GM18858 (cell line): ENCODE measurements around the gene BBS2.

Experiments
- ATAC-seq: cut with Tn5 transposase; IDR thresholded peaks from one replicate; pipeline ENCODE4 v1.9.1; 2021; ENCODE audit not compliant: unreplicated experiment

Gene BBS2, protein sequence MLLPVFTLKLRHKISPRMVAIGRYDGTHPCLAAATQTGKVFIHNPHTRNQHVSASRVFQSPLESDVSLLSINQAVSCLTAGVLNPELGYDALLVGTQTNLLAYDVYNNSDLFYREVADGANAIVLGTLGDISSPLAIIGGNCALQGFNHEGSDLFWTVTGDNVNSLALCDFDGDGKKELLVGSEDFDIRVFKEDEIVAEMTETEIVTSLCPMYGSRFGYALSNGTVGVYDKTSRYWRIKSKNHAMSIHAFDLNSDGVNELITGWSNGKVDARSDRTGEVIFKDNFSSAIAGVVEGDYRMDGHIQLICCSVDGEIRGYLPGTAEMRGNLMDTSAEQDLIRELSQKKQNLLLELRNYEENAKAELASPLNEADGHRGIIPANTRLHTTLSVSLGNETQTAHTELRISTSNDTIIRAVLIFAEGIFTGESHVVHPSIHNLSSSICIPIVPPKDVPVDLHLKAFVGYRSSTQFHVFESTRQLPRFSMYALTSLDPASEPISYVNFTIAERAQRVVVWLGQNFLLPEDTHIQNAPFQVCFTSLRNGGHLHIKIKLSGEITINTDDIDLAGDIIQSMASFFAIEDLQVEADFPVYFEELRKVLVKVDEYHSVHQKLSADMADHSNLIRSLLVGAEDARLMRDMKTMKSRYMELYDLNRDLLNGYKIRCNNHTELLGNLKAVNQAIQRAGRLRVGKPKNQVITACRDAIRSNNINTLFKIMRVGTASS

GRCh38 chr16:56519459-56520250 lies at the start of gene BBS2:
Gene BBS2 (minus strand): TSS chr16:56520024. CDS start chr16:56519862, 162 bp downstream.
- peak; percentile 49 for ATAC-seq

DNA sequence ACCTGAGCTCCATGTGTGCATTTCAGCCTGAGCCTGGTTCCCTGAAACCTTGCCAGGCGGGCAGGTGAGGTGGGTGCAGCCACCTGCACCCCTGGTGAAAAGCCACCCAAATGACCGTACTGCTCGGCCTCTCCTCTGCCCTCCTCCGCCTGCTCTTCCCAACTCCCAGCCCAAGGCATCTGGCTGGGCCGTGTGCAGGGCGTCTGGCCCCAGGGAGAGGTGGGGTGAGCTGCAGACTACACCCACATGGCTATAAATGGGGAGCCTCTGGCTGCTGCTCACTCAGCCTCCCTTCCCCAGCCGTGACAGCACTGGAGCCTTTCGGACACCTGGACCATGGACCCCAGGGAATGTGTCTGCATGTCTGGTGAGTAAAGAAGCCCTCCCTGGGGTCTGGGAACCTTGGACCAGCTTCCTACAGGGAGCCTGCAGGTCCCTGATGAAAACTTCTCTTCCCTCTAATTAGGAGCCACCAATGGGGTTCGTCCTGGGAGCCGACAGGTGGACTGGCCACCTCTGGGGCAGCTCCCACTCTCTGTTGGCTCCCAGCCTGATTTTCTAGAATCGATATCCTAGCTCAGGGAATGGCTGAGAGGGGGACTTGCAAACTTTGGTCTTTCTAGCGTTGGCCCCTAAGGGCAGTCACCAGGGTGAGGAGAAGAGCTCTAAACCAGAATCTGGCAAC lies 45.1 kb upstream of the BBS2 start, which contains the start of gene MT4:
MT4 (plus strand) TSS at position 281 of the 685 bp plus-strand sequence; CDS start at position 337, 56 bp downstream.
- ATAC-seq, result no peak

- ATAC-seq, result no peak
Observed at GRCh38 chr16:56561126-56561525, 41.3 kb upstream of the BBS2 start.

DNA sequence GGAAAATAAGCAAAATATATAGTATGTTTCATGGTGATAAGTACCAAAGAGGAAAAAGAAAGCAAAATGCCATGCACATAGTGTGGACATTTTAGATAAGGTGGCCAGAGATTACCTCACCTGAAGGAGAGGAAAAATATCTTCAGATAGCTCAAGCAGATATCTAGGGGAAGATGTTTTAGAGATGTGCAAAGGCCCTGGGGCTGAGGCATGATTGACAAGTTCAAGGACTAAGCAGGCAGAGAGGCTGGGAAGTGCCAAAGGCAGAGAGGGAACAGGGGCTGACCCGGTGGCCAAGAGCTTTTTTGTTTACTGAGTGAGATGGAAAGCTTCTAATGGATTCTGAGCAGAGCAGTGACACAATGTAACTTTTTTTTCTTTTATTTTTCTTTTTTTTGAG lies 40.6 kb upstream of the BBS2 start:
- ATAC-seq, result no peak

DNA sequence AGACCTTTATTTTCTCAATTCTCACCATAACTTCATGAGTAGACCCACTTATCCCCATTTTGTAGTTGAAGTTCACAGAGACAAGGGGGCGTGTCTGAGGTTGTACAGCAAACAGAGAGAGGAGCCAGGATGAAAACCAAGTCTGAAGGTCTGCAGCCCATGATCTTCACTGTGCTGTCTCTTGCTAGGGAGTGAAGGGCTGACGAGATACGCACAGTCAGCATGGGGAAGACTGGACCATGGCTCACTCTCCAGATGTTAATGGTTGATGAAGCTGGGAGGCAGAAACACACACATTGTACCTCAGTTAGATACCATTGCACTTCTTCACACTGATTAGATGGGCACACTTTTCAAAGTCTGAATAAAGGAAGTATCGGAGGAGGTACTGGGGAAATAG lies 39.3 kb upstream of the BBS2 start:
- no peak for ATAC-seq

GRCh38 chr16:56558024-56558747 lies 38.4 kb upstream of the BBS2 start:
- no peak for ATAC-seq

- ATAC-seq, result no peak
Observed at GRCh38 chr16:56554441-56554840, 34.6 kb upstream of the BBS2 start.

DNA sequence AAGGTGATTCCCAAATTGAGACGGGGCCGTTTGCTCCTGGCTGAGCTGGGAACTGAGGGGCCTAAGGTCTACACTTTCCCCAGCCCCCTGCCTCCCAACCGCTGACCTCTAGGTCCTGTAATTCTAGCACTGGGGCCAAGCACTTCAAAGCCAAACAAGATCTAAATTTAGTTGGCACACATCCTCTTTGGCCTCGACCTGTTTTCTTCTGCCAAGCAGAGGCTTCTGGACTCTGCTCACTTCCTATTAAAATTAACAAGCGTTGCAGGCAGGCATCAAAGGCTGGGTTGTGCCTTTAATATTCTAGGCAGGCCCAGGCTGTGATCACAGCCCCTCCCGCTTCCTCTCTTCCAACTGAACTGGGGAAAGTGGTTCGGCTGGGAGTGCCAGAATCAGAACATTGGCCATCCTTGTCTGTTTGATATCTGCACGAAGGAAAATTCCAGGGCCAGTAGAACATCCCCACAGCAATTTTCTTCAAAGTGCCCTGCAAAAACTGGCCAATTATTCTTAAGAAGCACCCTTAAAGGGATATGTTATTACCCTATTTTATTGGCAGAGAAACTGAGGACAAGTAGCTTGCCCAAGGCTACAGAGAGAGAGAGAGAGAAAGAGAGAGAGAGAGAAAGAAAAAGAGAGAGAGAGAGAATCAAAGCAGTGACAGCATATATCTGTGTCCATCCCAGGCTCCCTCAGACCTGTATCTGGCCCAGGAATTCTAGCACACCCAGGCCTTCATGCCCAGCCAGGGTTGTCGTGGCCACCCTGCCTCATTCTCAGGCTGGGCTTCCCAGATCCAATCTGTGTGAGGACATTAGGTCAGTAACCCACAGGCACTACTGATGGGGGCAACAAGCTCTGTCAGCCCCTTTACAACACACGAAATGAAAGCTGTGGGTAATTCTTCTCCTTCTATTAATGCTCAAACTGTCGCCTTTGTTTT lies 32.2 kb upstream of the BBS2 start:
- no peak for ATAC-seq

GRCh38 chr16:56549744-56550385 lies 30.0 kb upstream of the BBS2 start:
- no peak for ATAC-seq

DNA sequence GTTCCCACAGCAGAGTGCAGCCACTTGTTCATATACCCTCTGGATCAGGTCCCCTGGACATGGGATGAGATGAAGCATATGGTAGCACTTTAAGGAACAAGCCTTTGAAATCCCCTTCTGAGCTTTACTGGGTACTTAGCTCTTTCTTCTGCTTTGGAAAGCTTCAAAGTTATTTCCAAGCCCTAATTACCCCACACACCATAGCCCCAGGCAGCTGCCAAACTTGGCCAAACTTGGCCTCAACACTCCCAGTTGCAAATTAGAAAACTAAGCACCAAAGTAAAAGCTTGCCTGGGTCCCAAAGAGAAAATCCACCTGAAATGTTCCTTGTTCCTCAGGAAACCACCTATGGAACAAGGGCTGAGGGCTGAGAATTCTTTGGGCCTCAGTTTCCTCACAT lies 29.3 kb upstream of the BBS2 start:
- ATAC-seq, result no peak

GRCh38 chr16:56547949-56548567 lies 28.2 kb upstream of the BBS2 start:
- no peak for ATAC-seq

GRCh38 chr16:56547120-56547948 lies 27.5 kb upstream of the BBS2 start:
- no peak for ATAC-seq

- no peak for ATAC-seq
Observed at GRCh38 chr16:56542039-56542438, 22.2 kb upstream of the BBS2 start.

GRCh38 chr16:56539656-56540055 lies 19.8 kb upstream of the BBS2 start:
- no peak for ATAC-seq

DNA sequence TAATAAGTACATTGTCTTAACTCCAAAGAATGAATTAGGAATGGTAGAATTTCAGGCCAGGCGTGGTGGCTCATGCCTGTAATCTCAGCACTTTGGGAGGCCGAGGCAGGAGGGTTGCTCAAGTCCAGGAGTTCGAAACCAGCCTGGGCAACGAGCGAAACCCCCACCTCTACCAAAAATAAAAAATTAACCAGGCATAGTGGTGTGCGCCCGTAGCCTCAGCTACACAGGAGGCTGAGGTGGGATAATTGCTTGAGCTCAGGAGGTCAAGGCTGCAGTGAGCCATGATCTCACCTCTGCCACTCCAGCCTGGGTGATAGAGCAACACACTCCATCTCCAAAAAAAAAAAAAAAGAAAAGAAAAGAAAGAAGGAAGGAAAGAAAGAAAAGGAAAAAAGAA lies 18.5 kb upstream of the BBS2 start:
- ATAC-seq, result no peak

DNA sequence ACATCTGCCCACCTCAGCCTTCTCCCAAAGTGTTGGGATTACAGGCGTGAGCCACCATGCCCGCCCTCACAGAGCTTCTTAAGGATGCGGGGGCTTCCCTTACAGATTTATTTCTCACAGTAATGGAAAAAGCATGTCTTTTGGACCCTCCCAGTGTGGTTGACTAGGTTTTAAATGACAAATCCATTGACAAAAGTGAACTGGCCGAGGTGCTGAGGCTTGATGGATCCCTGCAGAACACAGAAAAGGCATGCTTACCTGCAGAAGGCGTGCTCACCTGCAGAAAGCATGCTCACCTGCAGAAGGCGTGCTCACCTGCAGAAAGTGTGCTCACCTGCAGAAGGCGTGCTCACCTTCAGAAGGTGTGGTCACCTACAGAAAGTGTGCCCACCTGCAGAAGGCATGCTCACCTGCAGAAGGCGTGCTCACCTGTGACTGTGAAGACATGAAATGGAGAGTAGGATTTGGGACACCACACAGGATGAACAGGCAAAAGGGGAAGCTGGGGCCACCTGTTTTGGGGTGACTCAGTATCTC lies 15.1 kb upstream of the BBS2 start:
- ATAC-seq, result no peak

DNA sequence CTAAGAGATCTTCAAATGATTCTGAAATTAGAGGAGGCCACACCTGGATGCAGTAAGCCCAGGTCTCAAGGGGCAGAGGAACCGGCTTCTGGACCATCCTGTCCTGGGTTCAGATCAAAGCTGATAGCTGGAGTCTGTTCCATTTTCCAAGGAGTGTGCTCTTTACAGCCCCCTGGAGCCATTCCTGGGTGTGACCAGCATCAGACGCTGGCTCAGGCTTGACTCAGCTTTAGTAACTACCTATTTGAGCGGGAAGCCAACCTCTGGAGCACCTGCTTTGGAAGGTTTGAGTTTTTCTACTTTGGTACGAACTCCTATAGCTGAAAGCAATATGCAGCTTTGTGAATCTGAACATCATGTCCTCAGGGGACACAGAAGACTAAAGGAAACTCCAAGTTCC lies 12.9 kb upstream of the BBS2 start:
- no peak for ATAC-seq
